Mucosa of descending colon (tissue), 3 donors: ENCODE data around the gene KMT2D. TPM values are rescaled to one million over a fixed set of nuclear protein-coding genes. Genes with fewer than 3 reads are reported as not detected.
A peak's percentile ranks its signal among the peaks of the same experiment; 100 is the strongest.

Source experiments
- ATAC-seq: fragments of 200-7000 bp; cut with Tn5 transposase; one replicate; pipeline ENCODE4 v1.9.1; 2020; ENCODE audit warnings: mild to moderate bottlenecking, moderate library complexity
- DNase-seq, 3 donors: peaks; one replicate each; pipeline ENCODE4 v3.0.0-alpha.2; 2020
- H3K36me3 ChIP-seq: fragments of 200-600 bp; one replicate; pipeline ENCODE4 v1.8.0; 2021; ENCODE audit warnings: low read depth, mild to moderate bottlenecking
- H3K4me1 ChIP-seq: fragments of 200-600 bp; one replicate; pipeline ENCODE4 v1.8.0; 2021; ENCODE audit warnings: low read depth, mild to moderate bottlenecking
- H3K4me3 ChIP-seq: fragments of 200-600 bp; one replicate; pipeline ENCODE4 v1.8.0; 2021; ENCODE audit warnings: mild to moderate bottlenecking
- H3K9me3 ChIP-seq: fragments of 200-600 bp; one replicate; pipeline ENCODE4 v1.8.0; 2021; ENCODE audit warnings: mild to moderate bottlenecking
- CTCF ChIP-seq: fragments of 200-600 bp; IDR thresholded peaks from one replicate; pipeline ENCODE4 v1.8.0; 2022; ENCODE audit warnings: antibody characterized with exemption, mild to moderate bottlenecking
- intact Hi-C, 2 donors: fragments of 100-400 bp; cut with DNase I in 1 of 2; cut with micrococcal nuclease in 1 of 2; formaldehyde crosslinking; loops; one replicate each; pipeline versions ENCODE4 v1.11.0 to v1.11.1; 2022; cut with DNase I, micrococcal nuclease
- total RNA-seq, 3 donors: library from RNA; stranded (reverse); fragmentation: NEBNext Ultra II Directional in 2 of 3; extraction: Animal tissue kit (Norgen Biotek cat#: 25700) in 2 of 3; gene quantifications; one replicate each; pipeline versions ENCODE4 v1.2.1 to v1.2.4, GENCODE V29; 2021 to 2023
- donor health status: DM: no; HTN: no; CAD: no; lungs with moderate emphysema.
- donor health status: DM: no; HTN: no; CAD: no.
- donor health status: DM: no; HTN: yes; CAD: no.

KMT2D gene
- total RNA-seq, 3 donors from 2014 or later: 83.3 to 102 (median 88.5) TPM

- TF ChIP-seq CTCF: no peak
- DNase-seq (no peak), ATAC-seq (no peak)
- intact Hi-C loops: loop anchor here in 1 of 2 donors (10.0 kb wide), 1 partner anchor 150 kb away; no protein-coding TSS in a partner anchor
- Histone ChIP-seq H3K36me3 (no peaks in the 10 kb centered on the region), H3K4me1 (peaks cover 4% of the 10 kb centered on the region), H3K9me3 (no peaks in the 10 kb centered on the region), H3K4me3 (no peak overlapping the region)
These were observed 23.8 kb upstream of the KMT2D start for GRCh38 chr12:49084438-49084837.

- DNase-seq (no peak), ATAC-seq (no peak)
- intact Hi-C loops: loop anchor here in 1 of 2 donors (10.0 kb wide), 1 partner anchor 155 kb away; no protein-coding TSS in a partner anchor
- H3K36me3 ChIP-seq: no peaks in the 10 kb centered on the region
- H3K9me3 ChIP-seq: no peaks in the 10 kb centered on the region
- TF ChIP-seq CTCF: no peak
- H3K4me3 ChIP-seq: no peak overlapping the region
- H3K4me1 ChIP-seq: no peaks in the 10 kb centered on the region
These were observed 19.2 kb upstream of the KMT2D start for GRCh38 chr12:49079793-49080192.

- no peak for DNase-seq
- no peak for TF ChIP-seq CTCF
- no peak overlapping the region for H3K4me3 ChIP-seq
- H3K9me3 ChIP-seq: no peaks in the 10 kb centered on the region
- H3K4me1 ChIP-seq: peaks cover 7% of the 10 kb centered on the region
- H3K36me3 ChIP-seq: no peaks in the 10 kb centered on the region
- intact Hi-C loops: no loop called here
- no peak for ATAC-seq
These were observed 10.4 kb upstream of the KMT2D start for GRCh38 chr12:49070971-49071370.

- H3K4me1 ChIP-seq: peaks cover 7% of the 10 kb centered on the region
- no peaks in the 10 kb centered on the region for H3K9me3 ChIP-seq
- TF ChIP-seq CTCF: no peak
- peak within 1 kb of the TSS; percentile 39 for H3K4me3 ChIP-seq
- no peaks in the 10 kb centered on the region for H3K36me3 ChIP-seq
- peak; percentile 100 for ATAC-seq
- intact Hi-C loops: loop anchor here in 1 of 2 donors (10.0 kb wide), 2 partner anchors 45 to 165 kb away; partner anchors contain the start of gene LMBR1L
- peak; percentile 99 for DNase-seq
These were observed 9.1 kb upstream of the KMT2D start, which contains the start of gene RHEBL1 for GRCh38 chr12:49069507-49070346. RHEBL1 (minus strand) TSS chr12:49069979; CDS start chr12:49069785, 194 bp downstream.

- no peak for ATAC-seq
- DNase-seq: no peak
- TF ChIP-seq CTCF: no peak
- H3K4me1 ChIP-seq: peaks cover 7% of the 10 kb centered on the region
- H3K4me3 ChIP-seq: no peak overlapping the region
- no peaks in the 10 kb centered on the region for H3K9me3 ChIP-seq
- no peaks in the 10 kb centered on the region for H3K36me3 ChIP-seq
- intact Hi-C loops: loop anchor here in 1 of 2 donors (10.0 kb wide), 2 partner anchors 46 to 166 kb away; partner anchors contain the start of gene LMBR1L
These were observed 8.4 kb upstream of the KMT2D start for GRCh38 chr12:49068879-49069506.
